ENCODE data around the gene CST7. TPM values are rescaled to one million over a fixed set of nuclear protein-coding genes. Genes with fewer than 3 reads are reported as not detected.
"Not testable (repeated sequence)": the region's sequence is repeated elsewhere in the genome, so short reads cannot be mapped to it uniquely, and the experiment has no call there.

The CST7 gene
- total RNA-seq, 1 experiment from 2014 or later = not detected

DNA sequence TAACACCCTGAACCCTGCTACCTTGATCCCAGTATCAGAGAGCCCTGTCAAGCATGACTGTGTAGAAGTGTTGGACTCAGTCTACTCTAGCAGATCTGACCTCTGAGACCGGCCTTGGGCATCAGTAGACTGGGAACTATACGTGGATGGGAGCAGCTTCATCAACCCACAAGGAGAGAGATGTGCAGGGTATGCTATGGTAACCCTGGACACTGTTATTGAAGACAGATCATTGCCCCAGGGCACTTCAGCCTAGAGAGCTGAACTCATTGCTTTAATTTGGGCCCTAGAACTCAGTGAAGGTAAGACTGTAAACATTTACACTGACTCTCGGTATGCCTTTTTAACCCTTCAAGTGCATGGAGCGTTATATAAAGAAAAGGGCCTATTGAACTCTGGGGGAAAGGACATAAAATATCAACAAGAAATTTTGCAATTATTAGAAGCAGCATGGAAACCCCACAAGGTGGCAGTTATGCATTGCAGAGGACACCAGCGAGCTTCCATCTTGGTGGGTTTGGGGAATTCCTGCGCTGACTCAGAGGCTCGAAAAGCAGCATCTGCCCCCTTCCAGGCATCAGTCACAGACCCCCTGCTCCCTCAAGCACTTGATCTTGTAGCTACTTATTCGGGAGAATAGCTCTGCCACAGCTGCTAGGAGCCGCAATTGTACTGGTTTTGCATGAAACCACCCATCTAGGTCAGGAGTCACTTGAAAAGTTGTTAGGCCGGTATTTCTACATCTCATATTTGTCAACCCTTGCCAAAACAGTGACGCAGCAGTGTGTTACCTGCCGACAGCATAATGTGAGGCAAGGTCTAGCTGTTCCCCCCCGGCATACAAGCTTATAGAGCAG, 19.0 kb upstream of the CST7 start:
- H4K91ac ChIP-seq (ENCODE audit: insufficient read length, low read depth, low read length); H3K27me3 Mint-ChIP-seq (ENCODE audit: low read depth); H2BK20ac ChIP-seq (ENCODE audit: low read depth, low read length, poor library complexity, severe bottlenecking); H4K20me1 ChIP-seq (ENCODE audit: control insufficient read depth, insufficient read depth, insufficient read length); H3K18ac ChIP-seq (ENCODE audit: insufficient read length, low read depth, low read length); H3K9ac ChIP-seq (ENCODE audit: extremely low read depth, insufficient read length, low read length); H3K79me2 ChIP-seq (ENCODE audit: insufficient read depth, low read length); H4K8ac ChIP-seq (replicated peaks; ENCODE audit: insufficient read length, low read depth, low read length); H3K56ac ChIP-seq (ENCODE audit: insufficient read length, low read depth, low read length); H3K23ac ChIP-seq (ENCODE audit: insufficient read length, low read depth, low read length); H3K79me1 ChIP-seq (ENCODE audit: insufficient read depth, low read depth, low read length, poor library complexity, severe bottlenecking); H3K4me2 ChIP-seq (ENCODE audit: insufficient read depth, insufficient read length, low read length); H3K4me3 Mint-ChIP-seq; DNase-seq; H3K14ac ChIP-seq (ENCODE audit: insufficient read depth, low read length); H2BK120ac ChIP-seq (ENCODE audit: low read depth, low read length, poor library complexity, severe bottlenecking); H3K4me1 ChIP-seq (ENCODE audit: insufficient read depth, low read length); H3K23me2 ChIP-seq (ENCODE audit: insufficient read length, low read depth, low read length, poor library complexity, severe bottlenecking); H3K27ac ChIP-seq (ENCODE audit: insufficient read length, low read depth, low read length); H4K5ac ChIP-seq (ENCODE audit: insufficient read length, low read depth, low read length); H2AFZ ChIP-seq (ENCODE audit: low read length); H3K27me3 ChIP-seq (ENCODE audit: insufficient read depth, low read length); H2BK15ac ChIP-seq (ENCODE audit: low read depth, low read length); H3K9me3 ChIP-seq (ENCODE audit: control insufficient read depth, low read depth, low read length); H2BK12ac ChIP-seq (ENCODE audit: insufficient read length, low read depth, low read length); H3T11ph ChIP-seq (ENCODE audit: low read length); H3K9me3 Mint-ChIP-seq; H3K4ac ChIP-seq (ENCODE audit: low read depth, low read length); H2BK5ac ChIP-seq (ENCODE audit: insufficient read length, low read length); H3K36me3 Mint-ChIP-seq (ENCODE audit: insufficient read depth in 1 of 3, low read depth in 3 of 3); H2AK5ac ChIP-seq (ENCODE audit: insufficient read length, low read length): not testable (repeated sequence)
- WGBS (ENCODE audit: extremely low coverage, insufficient read length, low lambda C conversion rate) = no CpG with 5 or more reads among the region's 13 CpGs
- peaks cover 15 to 18% of the 10 kb centered on the region in 2 experiments for H3K4me1 Mint-ChIP-seq
- H3K27ac Mint-ChIP-seq = peak overlapping the region in 1 of 3 experiments; percentile 74; a peak in 3 of 7 replicates
